Endothelial cell (in vitro differentiated cells): ENCODE measurements around the gene DNAJC3. TPM values are rescaled to one million over a fixed set of nuclear protein-coding genes. Genes with fewer than 3 reads are reported as not detected.

ENCODE experiments used
- DNase-seq: peaks from one replicate; pipeline ENCODE4 v3.0.0; 2021; ENCODE audit warnings: low spot score
- H3K27ac Mint-ChIP-seq: one replicate; pipeline ENCODE4 v1.8.0; 2021; ENCODE audit warnings: mixed read lengths, inconsistent platforms; ENCODE audit not compliant: unreplicated experiment
- H3K27me3 Mint-ChIP-seq: one replicate; pipeline ENCODE4 v1.8.0; 2021; ENCODE audit warnings: mild to moderate bottlenecking, moderate library complexity, mixed read lengths, inconsistent platforms; ENCODE audit not compliant: unreplicated experiment
- H3K36me3 Mint-ChIP-seq: one replicate; pipeline ENCODE4 v1.8.0; 2021; ENCODE audit warnings: mild to moderate bottlenecking, low read depth, mixed read lengths, inconsistent platforms; ENCODE audit not compliant: unreplicated experiment
- H3K4me1 Mint-ChIP-seq: one replicate; pipeline ENCODE4 v1.8.0; 2021; ENCODE audit warnings: mild to moderate bottlenecking, mixed read lengths, inconsistent platforms; ENCODE audit not compliant: unreplicated experiment
- H3K4me3 Mint-ChIP-seq: one replicate; pipeline ENCODE4 v1.8.0; 2021; ENCODE audit warnings: mild to moderate bottlenecking, mixed read lengths, inconsistent platforms; ENCODE audit not compliant: unreplicated experiment
- H3K9me3 Mint-ChIP-seq: one replicate; pipeline ENCODE4 v1.8.0; 2021; ENCODE audit warnings: mixed read lengths, inconsistent platforms; ENCODE audit not compliant: unreplicated experiment
- CTCF ChIP-seq: fragments of 200-600 bp; sonication (generic); IDR thresholded peaks from one replicate; pipeline ENCODE4 v1.5.0; 2021; ENCODE audit warnings: antibody characterized with exemption; ENCODE audit not compliant: unreplicated experiment
- total RNA-seq: library from RNA; stranded (reverse); fragmentation: NEBNext Ultra II Directional; extraction: Animal tissue kit (Norgen Biotek cat#: 25700); gene quantifications from one replicate; pipeline ENCODE4 v1.2.1, GENCODE V29; 2021; ENCODE audit not compliant: unreplicated experiment

DNAJC3 gene
- total RNA-seq, 1 donor from 2014 or later, result 50.3 TPM

DNA sequence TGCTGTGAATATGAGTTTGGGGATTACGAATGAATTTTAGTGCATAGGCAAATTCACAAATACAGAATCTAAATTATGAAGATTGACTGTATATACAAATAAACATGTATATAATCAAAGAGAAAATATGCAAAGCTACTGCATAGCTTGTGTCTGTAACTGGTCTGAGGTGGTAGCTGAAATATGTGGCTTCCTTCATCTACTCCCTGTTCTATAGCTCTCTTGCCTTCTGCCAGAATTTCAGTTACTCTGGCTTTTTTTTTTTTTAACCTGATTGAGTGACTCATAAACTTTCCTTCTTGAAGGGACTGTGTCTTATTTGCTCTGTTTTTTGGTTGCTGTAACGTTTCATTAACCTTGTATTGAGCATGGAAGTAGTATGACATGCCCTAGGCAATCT is 26.6 kb downstream of the DNAJC3 start:
- no peak overlapping the region for H3K4me3 Mint-ChIP-seq
- peaks cover 36% of the 10 kb centered on the region for H3K4me1 Mint-ChIP-seq
- H3K27ac Mint-ChIP-seq, result no peak overlapping the region
- TF ChIP-seq CTCF, result no peak
- H3K36me3 Mint-ChIP-seq, result no peaks in the 10 kb centered on the region
- no peak for DNase-seq
- peaks cover 1% of the 10 kb centered on the region for H3K27me3 Mint-ChIP-seq
- no peaks in the 10 kb centered on the region for H3K9me3 Mint-ChIP-seq

DNA sequence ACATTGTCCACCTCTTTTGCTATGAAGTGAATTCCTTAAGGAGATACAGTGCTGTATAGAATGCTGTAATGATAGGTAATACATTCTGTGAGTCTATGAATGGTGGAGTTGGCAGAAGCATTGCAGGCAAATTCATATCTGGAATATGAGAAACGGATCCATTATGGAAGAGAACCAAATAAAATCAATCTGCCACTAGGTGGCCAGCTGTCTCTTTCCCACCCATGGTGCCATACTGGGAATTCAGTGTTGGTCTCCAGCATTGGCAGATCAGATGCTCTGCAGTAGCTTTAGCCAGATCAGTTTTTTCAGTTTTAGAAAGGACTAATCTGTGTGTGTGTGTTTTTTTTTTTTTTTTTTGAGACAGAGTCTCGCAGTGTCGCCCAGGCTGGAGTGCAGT is 27.6 kb downstream of the DNAJC3 start:
- Mint-ChIP-seq H3K27me3 (peaks cover 1% of the 10 kb centered on the region), H3K9me3 (no peaks in the 10 kb centered on the region), H3K36me3 (no peaks in the 10 kb centered on the region), H3K4me1 (peaks cover 38% of the 10 kb centered on the region), H3K4me3 (no peak overlapping the region), H3K27ac (no peak overlapping the region)
- peak; percentile 56 for TF ChIP-seq CTCF
- DNase-seq, result no peak

GRCh38 chr13:95706356-95706755 is 29.4 kb downstream of the DNAJC3 start:
- no peak for TF ChIP-seq CTCF
- Mint-ChIP-seq H3K9me3 (no peaks in the 10 kb centered on the region), H3K27ac (no peak overlapping the region), H3K4me3 (no peak overlapping the region), H3K36me3 (no peaks in the 10 kb centered on the region), H3K4me1 (peaks cover 29% of the 10 kb centered on the region), H3K27me3 (peaks cover 1% of the 10 kb centered on the region)
- DNase-seq, result no peak

DNA sequence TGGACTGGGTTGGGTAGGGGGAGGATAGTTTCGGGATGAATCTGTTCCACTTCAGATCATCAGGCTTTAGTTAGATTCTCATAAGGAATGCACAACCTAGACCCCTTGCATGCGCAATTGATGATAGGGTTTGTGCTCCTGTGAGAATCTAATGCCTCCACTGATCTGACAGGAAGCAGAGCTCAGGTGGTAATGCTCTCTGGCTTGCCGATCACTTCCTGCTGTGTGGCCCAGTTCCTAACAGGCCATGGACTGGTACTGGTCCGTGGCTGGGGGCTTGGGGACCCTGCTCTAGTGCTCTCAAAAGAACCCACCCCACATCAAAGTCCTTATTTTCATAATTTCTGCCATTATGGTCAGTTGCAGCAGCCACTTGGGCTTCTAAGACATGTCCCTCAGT is 30.1 kb downstream of the DNAJC3 start:
- no peak overlapping the region for H3K27ac Mint-ChIP-seq
- peaks cover 31% of the 10 kb centered on the region for H3K4me1 Mint-ChIP-seq
- no peak for DNase-seq
- no peak for TF ChIP-seq CTCF
- H3K9me3 Mint-ChIP-seq, result no peaks in the 10 kb centered on the region
- H3K4me3 Mint-ChIP-seq, result no peak overlapping the region
- peaks cover 1% of the 10 kb centered on the region for H3K27me3 Mint-ChIP-seq
- H3K36me3 Mint-ChIP-seq, result peaks cover 4% of the 10 kb centered on the region

DNA sequence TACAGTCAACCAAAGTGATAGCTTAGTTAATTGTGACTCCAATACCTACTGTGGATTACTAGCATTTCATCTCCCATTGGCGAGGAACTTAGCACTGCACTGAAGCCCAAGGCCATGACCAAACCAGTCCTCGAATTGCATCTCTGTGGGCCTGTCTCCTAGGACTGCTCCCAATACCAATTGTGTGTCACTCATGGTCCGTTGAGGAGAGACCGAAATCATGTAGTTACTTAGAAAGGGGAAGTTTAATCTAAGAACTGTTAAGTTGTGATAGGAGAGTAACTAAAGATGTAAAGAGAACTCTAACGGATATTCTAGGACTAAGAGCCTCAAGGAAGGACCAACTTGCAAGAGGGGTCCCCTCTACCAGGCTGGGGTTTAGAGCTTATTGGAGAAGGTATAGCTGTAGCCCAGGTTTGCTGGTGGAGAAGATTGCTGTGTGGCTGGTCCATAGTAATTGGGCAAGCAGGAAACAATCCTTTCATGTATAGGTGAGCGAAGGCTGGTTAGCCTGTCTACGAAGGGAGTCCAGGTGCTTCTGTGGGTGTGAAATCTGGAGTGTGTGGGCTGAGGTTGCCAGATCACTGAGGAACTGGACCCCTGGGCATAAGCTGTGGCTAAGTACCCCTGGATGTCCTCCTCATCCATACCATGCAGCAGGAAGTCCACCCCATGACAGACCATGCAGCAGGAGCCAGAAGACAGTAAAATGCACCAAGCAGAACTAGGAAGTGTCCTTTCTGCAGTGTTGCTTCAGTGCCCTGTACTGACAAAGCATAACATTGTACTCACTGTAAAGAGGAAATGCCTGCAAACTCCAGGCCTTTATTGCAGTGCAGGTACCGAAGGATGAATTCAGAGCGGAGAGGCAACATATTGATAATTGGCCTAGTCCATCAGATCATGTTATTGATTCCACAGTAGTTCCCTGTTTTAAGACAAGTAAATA is 30.8 kb downstream of the DNAJC3 start:
- no peak overlapping the region for H3K4me3 Mint-ChIP-seq
- H3K27ac Mint-ChIP-seq, result no peak overlapping the region
- H3K27me3 Mint-ChIP-seq, result peaks cover 1% of the 10 kb centered on the region
- no peaks in the 10 kb centered on the region for H3K9me3 Mint-ChIP-seq
- H3K36me3 Mint-ChIP-seq, result peaks cover 5% of the 10 kb centered on the region
- TF ChIP-seq CTCF, result no peak
- H3K4me1 Mint-ChIP-seq, result peaks cover 34% of the 10 kb centered on the region
- no peak for DNase-seq
